Naive thymus-derived CD4-positive, alpha-beta T cell (primary cell): ENCODE results near the gene RNF222. TPM values are rescaled to one million over a fixed set of nuclear protein-coding genes. Genes with fewer than 3 reads are reported as not detected.

Experiments used
- ATAC-seq: fragments of 150-1000 bp; cut with Tn5 transposase; 2 replicates; pipeline ENCODE4 v1.10.0; 2021; ENCODE audit warnings: mild to moderate bottlenecking, moderate library complexity
- CTCF ChIA-PET: fragments of 350-600 bp; sonication (Branson Sonifier 250); formaldehyde crosslinking; loops from one replicate; lab custom pipeline; 2021; ENCODE audit warnings: antibody characterized with exemption; lab: Charles Lee
- POLR2A ChIA-PET: fragments of 350-600 bp; sonication (Branson Sonifier 250); formaldehyde crosslinking; loops from one replicate; lab custom pipeline; 2021; ENCODE audit warnings: antibody characterized with exemption, inconsistent platforms; lab: Charles Lee
- DNase-seq, 9 donors: peaks; one replicate each; pipeline versions ENCODE4 v3.0.0 to v3.0.0-alpha.2; 2020 to 2022; ENCODE audit warnings: mixed read lengths in 1 of 9
- H3K27ac ChIP-seq: one replicate; pipeline ENCODE4 v1.7.0; 2013; ENCODE audit warnings: mild to moderate bottlenecking, low read depth, low read length, moderate library complexity
- H3K27me3 ChIP-seq, 2 donors: one replicate each; pipeline ENCODE4 v1.7.0; 2013; ENCODE audit warnings: low read length in 2 of 2, mild to moderate bottlenecking in 2 of 2, moderate library complexity in 2 of 2; ENCODE audit not compliant: control insufficient read depth in 2 of 2, insufficient read depth in 2 of 2
- H3K36me3 ChIP-seq, 3 experiments: 1 replicate in 2 of 3; 2 replicates in 1 of 3; pipeline ENCODE4 v1.7.0; 2013; ENCODE audit warnings: low read length in 3 of 3, mild to moderate bottlenecking in 3 of 3, moderate library complexity in 1 of 3; ENCODE audit not compliant: insufficient read depth in 3 of 3, control insufficient read depth in 2 of 3
- H3K4me1 ChIP-seq, 2 donors: one replicate each; pipeline ENCODE4 v1.7.0; 2013; ENCODE audit warnings: low read length in 2 of 2, mild to moderate bottlenecking in 2 of 2, moderate library complexity in 1 of 2; ENCODE audit not compliant: control insufficient read depth in 2 of 2, insufficient read depth in 2 of 2
- H3K4me3 ChIP-seq: 2 replicates; pipeline ENCODE4 v1.7.0; 2013; ENCODE audit warnings: mild to moderate bottlenecking, low read length
- H3K9me3 ChIP-seq, 3 experiments: 1 replicate in 2 of 3; 2 replicates in 1 of 3; pipeline ENCODE4 v1.7.0; 2013; ENCODE audit warnings: low read length in 3 of 3; ENCODE audit not compliant: control insufficient read depth in 2 of 3
- H3K27ac Mint-ChIP-seq, 9 donors: one replicate each; pipeline ENCODE4 v1.8.0; 2020 to 2022; ENCODE audit warnings: mixed read lengths in 9 of 9, mild to moderate bottlenecking in 8 of 9, moderate library complexity in 5 of 9, inconsistent platforms in 2 of 9
- H3K27me3 Mint-ChIP-seq, 5 donors: one replicate each; pipeline ENCODE4 v1.8.0; 2021 to 2022; ENCODE audit warnings: mixed read lengths in 5 of 5, mild to moderate bottlenecking in 1 of 5
- H3K36me3 Mint-ChIP-seq, 5 donors: one replicate each; pipeline ENCODE4 v1.8.0; 2020 to 2022; ENCODE audit warnings: mixed read lengths in 5 of 5, mild to moderate bottlenecking in 3 of 5, inconsistent platforms in 1 of 5
- H3K4me1 Mint-ChIP-seq, 7 donors: one replicate each; pipeline ENCODE4 v1.8.0; 2020 to 2022; ENCODE audit warnings: mixed read lengths in 7 of 7, mild to moderate bottlenecking in 3 of 7, inconsistent platforms in 1 of 7
- H3K4me3 Mint-ChIP-seq, 10 donors: one replicate each; pipeline ENCODE4 v1.8.0; 2020 to 2022; ENCODE audit warnings: mild to moderate bottlenecking in 10 of 10, mixed read lengths in 10 of 10, moderate library complexity in 6 of 10, inconsistent platforms in 2 of 10
- H3K9me3 Mint-ChIP-seq, 11 donors: one replicate each; pipeline ENCODE4 v1.8.0; 2020 to 2022; ENCODE audit warnings: mixed read lengths in 11 of 11, mild to moderate bottlenecking in 4 of 11, inconsistent platforms in 1 of 11, moderate library complexity in 1 of 11
- intact Hi-C, 2 donors: fragments of 100-400 bp; cut with micrococcal nuclease; formaldehyde crosslinking; loops; one replicate each; pipeline ENCODE4 v1.15.1; 2023
- polyA plus RNA-seq, 2 donors: library from polyadenylated mRNA; unstranded; fragments of 300-500 nt; fragmentation: Illumina TruSeq; gene quantifications; one replicate each; pipeline ENCODE4 v1.2.3, GENCODE V29; 2021
- total RNA-seq, 6 experiments: library from RNA in 5 of 6; stranded (reverse) in 5 of 6; gene quantifications; 1 replicate in 5 of 6; 2 replicates in 1 of 6; pipeline ENCODE4 v1.2.3 and lab custom pipeline; 2021 to 2026

RNF222 gene
- total and polyA plus RNA-seq, 7 experiments from 2014 or later = 0.13 to 1.7 (median 0.26) TPM; not detected in 1

DNA sequence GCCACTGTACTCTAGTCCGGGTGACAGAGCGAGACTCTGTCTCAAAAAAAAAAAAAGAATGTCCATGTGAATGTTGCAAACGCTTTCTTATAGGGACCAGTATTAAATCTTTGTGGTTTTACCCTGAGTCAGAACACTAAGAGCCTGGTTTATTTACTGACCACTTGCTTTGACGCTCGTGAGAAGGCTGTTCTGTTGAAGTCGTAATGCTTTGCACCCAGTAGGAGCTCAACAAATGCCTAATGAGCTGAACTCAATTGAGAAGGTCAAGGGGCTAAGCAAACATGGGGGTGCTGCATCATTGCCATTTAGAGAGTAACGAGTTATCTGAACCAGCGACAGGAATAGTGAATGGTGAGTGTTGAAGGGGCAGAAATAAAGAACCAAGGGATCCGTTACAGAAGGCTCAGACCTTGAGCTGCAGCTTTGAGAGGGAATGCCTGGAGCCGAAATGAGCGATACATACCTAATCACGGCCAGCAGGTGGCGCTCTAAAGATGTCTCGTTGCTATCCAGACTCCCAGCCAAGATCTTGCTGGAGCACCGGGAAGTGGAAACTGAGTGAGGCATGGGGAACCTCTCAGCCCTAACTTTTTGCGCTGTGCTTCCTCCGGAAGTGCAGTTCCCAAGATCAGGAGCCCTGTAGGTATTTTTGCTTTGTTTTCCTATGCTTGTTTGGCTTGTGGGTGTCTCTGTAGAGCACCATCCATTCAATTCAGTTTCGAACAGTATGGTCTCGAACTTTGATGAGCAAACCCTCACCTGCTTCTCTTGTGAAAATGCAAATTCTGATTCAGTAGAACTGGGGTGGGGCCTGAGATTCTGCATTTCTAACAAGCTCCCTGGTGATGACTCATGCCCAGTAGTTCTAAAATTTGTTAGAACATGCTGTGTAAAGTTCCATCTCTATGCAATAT is 12.6 kb upstream of the RNF222 start:
- ChIA-PET POLR2A (interaction anchor here (0.6 to 2.2 kb wide), 2 partner anchors 26 to 336 kb away, joined by 3 to 7 read pairs; no protein-coding TSS in a partner anchor), CTCF (interaction anchor here (0.8 to 1.9 kb wide), 9 partner anchors 25 to 585 kb away, joined by 3 to 19 read pairs (median 3); partner anchors contain the start of genes KRABD2 and NDEL1)
- Mint-ChIP-seq H3K27me3 (peaks cover 0 to 37% (median 8%) of the 10 kb centered on the region in 5 donors), H3K4me1 (peaks cover 9 to 26% (median 15%) of the 10 kb centered on the region in 7 donors), H3K4me3 (peak overlapping the region in 1 of 10 donors; percentile 48), H3K36me3 (no peaks in the 10 kb centered on the region), H3K27ac (no peak overlapping the region), H3K9me3 (peaks cover 0 to 3% (median 0%) of the 10 kb centered on the region in 11 donors)
- ATAC-seq = peak; percentile 84
- intact Hi-C loops = loop anchor here (1.0 to 5.0 kb wide), 5 partner anchors 25 to 587 kb away; partner anchors contain the start of genes NDEL1 (in 1 of the 2) and RPL26 (in 1 of the 2)
- Histone ChIP-seq H3K27me3 (no peaks in the 10 kb centered on the region), H3K4me3 (no peak overlapping the region), H3K27ac (no peak overlapping the region), H3K4me1 (peaks cover 0 to 3% of the 10 kb centered on the region in 2 donors), H3K9me3 (no peaks in the 10 kb centered on the region), H3K36me3 (no peaks in the 10 kb centered on the region)
- DNase-seq = peak; percentile 56 to 81 (median 70)

GRCh38 chr17:8408371-8408770 is 10.7 kb upstream of the RNF222 start:
- no peak for ATAC-seq
- CTCF ChIA-PET = no interaction called here

DNA sequence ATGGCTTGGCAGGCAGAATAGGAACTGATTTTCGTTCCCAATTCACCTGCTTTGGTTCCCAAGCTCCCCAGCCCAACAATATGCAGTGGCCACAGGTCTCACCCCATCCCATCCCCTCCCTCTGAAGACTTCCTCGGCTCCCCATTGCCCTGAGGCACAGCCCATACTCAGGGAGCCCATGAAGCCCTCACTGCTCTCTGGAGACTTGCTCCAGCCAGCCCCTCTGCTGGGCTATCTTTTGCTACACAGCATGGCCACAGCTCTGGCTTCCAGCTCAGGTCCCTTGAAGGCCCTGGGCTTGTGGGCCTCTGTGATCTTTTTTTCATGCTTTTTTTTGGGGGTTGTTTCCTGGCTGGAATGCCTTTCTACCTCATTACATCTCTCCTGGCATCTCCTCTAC is 8.5 kb upstream of the RNF222 start:
- Histone ChIP-seq H3K9me3 (no peaks in the 10 kb centered on the region), H3K27ac (no peak overlapping the region), H3K27me3 (no peaks in the 10 kb centered on the region), H3K36me3 (no peaks in the 10 kb centered on the region), H3K4me3 (no peak overlapping the region), H3K4me1 (no peaks in the 10 kb centered on the region)
- H3K4me1 Mint-ChIP-seq = peaks cover 0 to 16% (median 5%) of the 10 kb centered on the region in 7 donors
- no peak for DNase-seq
- ChIA-PET CTCF (no interaction called here), POLR2A (no interaction called here)
- no peak overlapping the region for H3K4me3 Mint-ChIP-seq
- peaks cover 0 to 3% (median 0%) of the 10 kb centered on the region in 11 donors for H3K9me3 Mint-ChIP-seq
- intact Hi-C loops = no loop called here
- no peak overlapping the region for H3K27ac Mint-ChIP-seq
- no peak for ATAC-seq
- H3K27me3 Mint-ChIP-seq = peaks cover under 1 to 33% (median 15%) of the 10 kb centered on the region in 5 donors
- H3K36me3 Mint-ChIP-seq = peaks cover 0 to 3% (median 0%) of the 10 kb centered on the region in 5 donors

More at GRCh38 chr17:8408371-8408770, 10.7 kb upstream of the RNF222 start:
- Mint-ChIP-seq H3K4me1 (peaks cover 6 to 23% (median 11%) of the 10 kb centered on the region in 7 donors), H3K27me3 (peaks cover 0 to 29% (median 13%) of the 10 kb centered on the region in 5 donors), H3K4me3 (no peak overlapping the region), H3K27ac (no peak overlapping the region), H3K9me3 (peaks cover 0 to 1% (median 0%) of the 10 kb centered on the region in 11 donors), H3K36me3 (no peaks in the 10 kb centered on the region)
- POLR2A ChIA-PET = no interaction called here
- Histone ChIP-seq H3K4me1 (peaks cover 0 to under 1% of the 10 kb centered on the region in 2 donors), H3K27ac (no peak overlapping the region), H3K4me3 (no peak overlapping the region), H3K9me3 (no peaks in the 10 kb centered on the region), H3K27me3 (no peaks in the 10 kb centered on the region), H3K36me3 (no peaks in the 10 kb centered on the region)
- intact Hi-C loops = no loop called here
- DNase-seq = no peak

DNA sequence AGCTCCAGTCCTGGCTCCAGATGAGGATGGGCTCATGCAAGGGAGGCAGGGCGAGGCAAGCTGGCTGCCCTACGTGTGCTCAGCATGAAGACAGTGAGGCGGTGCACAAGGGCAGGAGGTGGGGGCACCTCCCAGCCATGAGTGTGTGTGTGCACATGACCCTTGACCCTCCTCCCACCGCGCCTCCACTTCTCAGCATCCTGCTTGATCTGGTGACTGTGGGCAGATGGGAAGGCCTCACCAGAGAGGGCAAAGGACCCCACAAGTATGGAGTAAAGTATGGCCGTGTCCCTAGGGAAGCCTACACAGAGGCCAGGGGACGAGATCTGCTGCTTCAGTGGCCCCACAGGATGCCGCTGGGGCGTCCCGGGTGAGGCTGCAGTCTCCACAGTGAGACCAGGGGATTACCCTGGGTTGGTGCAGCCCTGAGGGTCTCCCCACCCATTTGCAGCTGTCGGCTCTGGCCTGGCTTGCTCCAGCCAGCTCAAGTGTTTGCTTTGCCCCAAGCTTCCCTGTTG is 7.9 kb upstream of the RNF222 start:
- H3K36me3 Mint-ChIP-seq = peaks cover 0 to 3% (median 0%) of the 10 kb centered on the region in 5 donors

DNA sequence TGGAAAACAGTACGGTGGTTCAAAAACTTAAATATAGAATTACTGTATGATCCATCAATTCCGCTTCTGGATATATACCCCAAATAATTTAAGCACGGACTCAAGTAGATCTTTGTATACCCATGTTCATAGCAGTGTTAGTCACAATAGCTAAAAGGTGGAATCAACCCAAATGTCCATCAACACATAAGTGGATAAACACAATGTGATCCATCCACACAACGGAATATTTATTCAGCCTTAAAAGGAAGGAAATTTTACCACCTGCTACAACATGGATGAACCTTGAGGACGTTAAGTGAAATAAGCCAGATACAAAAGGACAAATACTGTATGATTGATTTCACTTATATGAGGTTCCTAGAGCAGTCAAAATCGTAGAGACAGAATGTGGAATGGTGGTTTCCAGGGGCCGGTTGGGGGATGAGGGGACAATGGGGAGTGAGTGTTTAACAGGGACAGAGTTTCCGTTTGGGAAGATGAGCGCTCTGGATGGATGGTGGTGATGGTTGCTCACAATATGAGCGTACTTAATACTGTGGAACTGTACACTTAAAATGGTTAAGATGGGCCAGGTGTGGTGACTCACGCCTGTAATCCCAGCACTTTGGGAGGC is 5.4 kb upstream of the RNF222 start:
- H3K4me1 ChIP-seq = no peaks in the 10 kb centered on the region
- no peaks in the 10 kb centered on the region for H3K27me3 ChIP-seq
- no peaks in the 10 kb centered on the region for H3K36me3 ChIP-seq
- H3K27ac ChIP-seq = no peak overlapping the region
- no peak overlapping the region for H3K4me3 Mint-ChIP-seq
- peaks cover 10 to 38% (median 17%) of the 10 kb centered on the region in 5 donors for H3K27me3 Mint-ChIP-seq
- H3K4me1 Mint-ChIP-seq = no peaks in the 10 kb centered on the region
- ChIA-PET CTCF (no interaction called here), POLR2A (no interaction called here)
- H3K9me3 ChIP-seq = no peaks in the 10 kb centered on the region
- no peak for DNase-seq
- intact Hi-C loops = no loop called here
- no peak for ATAC-seq
- peaks cover 0 to 3% (median 0%) of the 10 kb centered on the region in 5 donors for H3K36me3 Mint-ChIP-seq
- peaks cover 0 to 3% (median 0%) of the 10 kb centered on the region in 11 donors for H3K9me3 Mint-ChIP-seq
- H3K4me3 ChIP-seq = no peak overlapping the region
- peak overlapping the region in 1 of 9 donors; percentile 22 for H3K27ac Mint-ChIP-seq

More for the DNA sequence above, 7.9 kb upstream of the RNF222 start:
- no peak overlapping the region for H3K4me3 Mint-ChIP-seq
- peaks cover 0 to 10% (median 5%) of the 10 kb centered on the region in 7 donors for H3K4me1 Mint-ChIP-seq
- Histone ChIP-seq H3K36me3 (no peaks in the 10 kb centered on the region), H3K4me1 (no peaks in the 10 kb centered on the region), H3K9me3 (no peaks in the 10 kb centered on the region), H3K27me3 (no peaks in the 10 kb centered on the region), H3K4me3 (no peak overlapping the region), H3K27ac (no peak overlapping the region)
- H3K27me3 Mint-ChIP-seq = peaks cover 7 to 39% (median 15%) of the 10 kb centered on the region in 5 donors
- peaks cover 0 to 3% (median 0%) of the 10 kb centered on the region in 11 donors for H3K9me3 Mint-ChIP-seq
- CTCF ChIA-PET = no interaction called here
- DNase-seq (no peak), ATAC-seq (no peak)
- POLR2A ChIA-PET = no interaction called here
- intact Hi-C loops = no loop called here
- no peak overlapping the region for H3K27ac Mint-ChIP-seq

DNA sequence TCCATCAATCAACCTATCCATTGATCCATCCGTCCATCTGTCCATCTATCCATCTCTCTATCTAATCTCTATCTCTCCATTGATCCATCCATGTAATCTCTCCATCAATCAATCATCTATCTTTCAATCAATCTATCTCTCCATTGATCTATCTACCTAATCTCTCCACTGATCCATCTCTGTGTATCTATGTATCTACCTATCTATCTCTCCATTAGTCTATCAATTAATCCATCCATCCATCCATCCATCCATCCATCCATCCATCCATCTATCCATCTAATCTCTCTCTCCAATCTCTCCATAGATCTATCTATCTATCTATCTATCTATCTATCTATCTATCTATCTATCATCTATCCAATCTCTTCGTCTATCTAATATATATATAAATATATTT is 3.5 kb upstream of the RNF222 start:
- H3K4me3 Mint-ChIP-seq = no peak overlapping the region
- DNase-seq (no peak), ATAC-seq (no peak)
- H3K36me3 Mint-ChIP-seq = peaks cover 0 to 3% (median 0%) of the 10 kb centered on the region in 5 donors
- Histone ChIP-seq H3K27me3 (no peaks in the 10 kb centered on the region), H3K4me3 (no peak overlapping the region), H3K9me3 (no peaks in the 10 kb centered on the region), H3K4me1 (no peaks in the 10 kb centered on the region), H3K27ac (no peak overlapping the region), H3K36me3 (no peaks in the 10 kb centered on the region)
- H3K9me3 Mint-ChIP-seq = peaks cover 0 to 3% (median 0%) of the 10 kb centered on the region in 11 donors
- peaks cover 10 to 44% (median 32%) of the 10 kb centered on the region in 5 donors for H3K27me3 Mint-ChIP-seq
- ChIA-PET POLR2A (no interaction called here), CTCF (no interaction called here)
- intact Hi-C loops = no loop called here
- no peaks in the 10 kb centered on the region for H3K4me1 Mint-ChIP-seq
- H3K27ac Mint-ChIP-seq = no peak overlapping the region
